ENCODE results near the gene ST7L. TPM values are rescaled to one million over a fixed set of nuclear protein-coding genes. Genes with fewer than 3 reads are reported as not detected.

ST7L gene
- total and polyA plus RNA-seq, 11 donors = 6.9 to 20.3 (median 13.7) TPM

DNA sequence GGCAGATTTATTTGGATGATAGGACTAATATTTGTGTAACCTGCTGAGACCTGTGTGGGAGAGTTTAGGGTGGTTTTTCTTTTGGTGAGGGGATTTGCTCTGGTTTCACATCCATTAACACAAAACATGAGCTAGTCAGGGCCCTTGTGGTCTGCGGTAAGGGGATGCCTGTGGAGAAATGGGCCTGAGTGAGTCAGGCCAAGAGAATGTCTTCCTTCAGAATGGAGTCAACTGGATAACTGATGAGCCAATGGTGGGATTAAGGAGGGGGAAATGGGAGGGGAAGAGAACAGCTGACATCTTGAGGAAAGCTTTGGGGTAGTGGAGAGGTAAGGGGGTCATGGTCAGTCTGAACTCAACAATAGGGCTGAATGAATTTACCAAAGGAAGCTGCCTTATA, 96.3 kb downstream of the ST7L start:
- H3K4me1 ChIP-seq = peaks cover 0 to 43% (median 7%) of the 10 kb centered on the region in 12 donors
- no peaks in the 10 kb centered on the region for H3K27me3 ChIP-seq
- no peak overlapping the region for H3K27ac ChIP-seq
- 84 to 92% (median 89%) methylated on average over 1 of the region's 1 CpG for WGBS, 4 donors
- H3K9me3 ChIP-seq = no peaks in the 10 kb centered on the region
- DNase-seq = no peak
- intact Hi-C loops (cut with DNase I) = no loop called here
- ATAC-seq = no peak
- TF ChIP-seq, protein P1, sequence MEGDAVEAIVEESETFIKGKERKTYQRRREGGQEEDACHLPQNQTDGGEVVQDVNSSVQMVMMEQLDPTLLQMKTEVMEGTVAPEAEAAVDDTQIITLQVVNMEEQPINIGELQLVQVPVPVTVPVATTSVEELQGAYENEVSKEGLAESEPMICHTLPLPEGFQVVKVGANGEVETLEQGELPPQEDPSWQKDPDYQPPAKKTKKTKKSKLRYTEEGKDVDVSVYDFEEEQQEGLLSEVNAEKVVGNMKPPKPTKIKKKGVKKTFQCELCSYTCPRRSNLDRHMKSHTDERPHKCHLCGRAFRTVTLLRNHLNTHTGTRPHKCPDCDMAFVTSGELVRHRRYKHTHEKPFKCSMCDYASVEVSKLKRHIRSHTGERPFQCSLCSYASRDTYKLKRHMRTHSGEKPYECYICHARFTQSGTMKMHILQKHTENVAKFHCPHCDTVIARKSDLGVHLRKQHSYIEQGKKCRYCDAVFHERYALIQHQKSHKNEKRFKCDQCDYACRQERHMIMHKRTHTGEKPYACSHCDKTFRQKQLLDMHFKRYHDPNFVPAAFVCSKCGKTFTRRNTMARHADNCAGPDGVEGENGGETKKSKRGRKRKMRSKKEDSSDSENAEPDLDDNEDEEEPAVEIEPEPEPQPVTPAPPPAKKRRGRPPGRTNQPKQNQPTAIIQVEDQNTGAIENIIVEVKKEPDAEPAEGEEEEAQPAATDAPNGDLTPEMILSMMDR (IDR thresholded peaks at IDR 0.05) = no peak
- no peak for TF ChIP-seq POLR2A (IDR thresholded peaks at IDR 0.05)
- no peak overlapping the region for H3K4me3 ChIP-seq
- H3K36me3 ChIP-seq = peaks cover 0 to 24% (median 21%) of the 10 kb centered on the region in 9 donors

DNA sequence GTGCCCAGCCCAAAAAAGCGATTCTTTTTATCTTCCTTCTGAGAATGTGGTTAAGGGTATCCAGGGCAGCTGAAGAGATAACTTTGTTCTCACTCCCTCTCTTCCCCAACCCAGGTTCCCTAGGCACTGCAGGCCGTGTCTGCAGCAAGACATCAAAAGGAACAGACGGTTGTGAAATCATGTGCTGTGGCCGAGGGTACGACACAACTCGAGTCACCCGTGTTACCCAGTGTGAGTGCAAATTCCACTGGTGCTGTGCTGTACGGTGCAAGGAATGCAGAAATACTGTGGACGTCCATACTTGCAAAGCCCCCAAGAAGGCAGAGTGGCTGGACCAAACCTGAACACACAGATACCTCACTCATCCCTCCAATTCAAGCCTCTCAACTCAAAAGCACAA, 98.8 kb downstream of the ST7L start:
- DNase-seq (no peak), ATAC-seq (no peak)
- Histone ChIP-seq H3K9me3 (no peaks in the 10 kb centered on the region), H3K27ac (no peak overlapping the region), H3K4me1 (peaks cover 0 to 49% (median 11%) of the 10 kb centered on the region in 12 donors), H3K36me3 (peaks cover 0 to 11% (median 5%) of the 10 kb centered on the region in 9 donors), H3K4me3 (no peak overlapping the region), H3K27me3 (no peaks in the 10 kb centered on the region)
- intact Hi-C loops (cut with DNase I) = no loop called here
- WGBS, 4 donors = 71 to 84% (median 75%) methylated on average over 9 of the region's 9 CpGs
- TF ChIP-seq, protein P1 (IDR thresholded peaks at IDR 0.05) = no peak
- no peak for TF ChIP-seq POLR2A (IDR thresholded peaks at IDR 0.05)

DNA sequence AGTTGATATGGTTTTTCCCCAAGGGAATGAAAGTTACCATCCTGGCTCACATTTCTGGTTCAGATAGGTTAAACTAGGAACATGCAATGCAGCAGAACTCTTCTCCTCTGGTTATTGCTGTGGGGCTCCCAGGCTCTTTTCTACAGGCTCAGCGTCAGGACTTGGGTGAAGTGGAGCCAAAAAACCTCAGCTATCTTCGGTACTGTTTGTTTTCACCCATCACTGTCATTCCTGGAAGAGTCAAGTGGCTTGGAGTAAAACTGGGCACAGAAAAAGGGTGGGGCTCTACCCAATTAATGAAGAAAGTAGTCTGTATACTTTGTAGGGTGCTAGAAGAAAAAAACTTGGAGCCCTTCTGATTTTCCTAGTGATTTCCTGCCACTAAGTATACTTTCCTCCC, 100.8 kb downstream of the ST7L start:
- no peak for TF ChIP-seq POLR2A (IDR thresholded peaks at IDR 0.05)
- TF ChIP-seq, protein P1 (IDR thresholded peaks at IDR 0.05) = no peak
- peak overlapping the region in 10 of 12 donors; percentile 5 to 81 (median 36) for H3K27ac ChIP-seq
- ATAC-seq (peak; percentile 53 to 83 (median 70)), DNase-seq (no peak)
- no peaks in the 10 kb centered on the region for H3K27me3 ChIP-seq
- H3K9me3 ChIP-seq = no peaks in the 10 kb centered on the region
- WGBS, 4 donors = 46 to 59% (median 49%) methylated on average over 2 of the region's 2 CpGs
- peaks cover 0 to 30% (median 5%) of the 10 kb centered on the region in 12 donors for H3K4me1 ChIP-seq
- peaks cover 0 to 5% (median 0%) of the 10 kb centered on the region in 9 donors for H3K36me3 ChIP-seq
- no peak overlapping the region for H3K4me3 ChIP-seq
- intact Hi-C loops (cut with DNase I) = loop anchor here in 1 of 10 donors (2.0 kb wide), 1 partner anchor 15 kb away; no protein-coding TSS in a partner anchor

DNA sequence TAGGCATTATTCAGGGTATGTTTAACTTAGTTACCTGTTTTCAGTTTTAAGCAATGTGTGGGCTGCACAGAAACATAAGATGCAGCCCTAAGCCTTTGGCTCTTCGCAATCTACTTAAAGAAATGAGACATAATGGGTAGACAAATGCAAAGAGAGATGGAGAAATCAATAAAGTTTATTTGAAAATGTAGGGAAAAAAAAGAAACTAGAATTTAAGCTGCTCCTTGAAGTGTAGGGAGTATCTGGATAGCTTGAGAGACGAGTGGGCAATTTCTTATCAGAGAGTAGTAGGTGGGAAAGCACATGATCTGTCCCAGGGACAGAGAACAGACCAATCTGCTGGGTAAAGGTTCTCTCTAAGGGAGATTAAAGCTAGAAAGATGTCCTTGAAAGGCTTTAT, 101.3 kb downstream of the ST7L start:
- Histone ChIP-seq H3K4me1 (peaks cover 0 to 28% (median 5%) of the 10 kb centered on the region in 12 donors), H3K9me3 (no peaks in the 10 kb centered on the region), H3K36me3 (peaks cover 0 to 5% (median 0%) of the 10 kb centered on the region in 9 donors), H3K27me3 (no peaks in the 10 kb centered on the region), H3K4me3 (no peak overlapping the region), H3K27ac (peak overlapping the region in 10 of 12 donors; percentile 5 to 81 (median 36))
- TF ChIP-seq, protein P1 (IDR thresholded peaks at IDR 0.05) = no peak
- no peak for TF ChIP-seq POLR2A (IDR thresholded peaks at IDR 0.05)
- intact Hi-C loops (cut with DNase I) = loop anchor here in 1 of 10 donors (2.0 kb wide), 1 partner anchor 15 kb away; no protein-coding TSS in a partner anchor
- WGBS, 4 donors = 70 to 79% (median 74%) methylated on average over 2 of the region's 2 CpGs
- DNase-seq = no peak
- no peak for ATAC-seq

All from heart left ventricle (tissue), 16 donors.